ENCODE results near the gene CD200.
"Not testable (repeated sequence)": the region's sequence is repeated elsewhere in the genome, so short reads cannot be mapped to it uniquely, and the experiment has no call there.

- not testable (repeated sequence) for TF ChIP-seq EP300, CTCF, POLR2A, POLR2AphosphoS5 (IDR thresholded peaks at IDR 0.05)
Observed at GRCh38 chr3:112400317-112400716, 67.4 kb downstream of the CD200 start.
